ENCODE data around the gene ZNF555. TPM values are rescaled to one million over a fixed set of nuclear protein-coding genes. Genes with fewer than 3 reads are reported as not detected.

ZNF555 gene
- total and polyA plus RNA-seq, 2 of the 13 experiments (the other 11 are each of a cell fraction or from before 2014, with no cell fraction given), result 5.0 to 8.0 TPM

GRCh38 chr19:2798733-2799132, 42.5 kb upstream of the ZNF555 start:
- CTCF ChIA-PET (ENCODE audit: low intra/inter-chr PET ratio, low total read pairs), result no interaction called here

GRCh38 chr19:2799273-2800020, 41.8 kb upstream of the ZNF555 start:
- no peak overlapping the region for H3K4me3 ChIP-seq (replicated peaks in 1 of 3; ENCODE audit: insufficient read depth in 1 of 3, low read depth in 2 of 3, low read length in 3 of 3)
- H3K36me3 ChIP-seq (replicated peaks in 1 of 2; ENCODE audit: control insufficient read depth in 1 of 2, insufficient read depth in 2 of 2, low read length in 2 of 2), result peaks cover 33 to 77% of the 10 kb centered on the region in 2 experiments; a peak in 4 of 5 replicates
- DNase-seq (ENCODE audit: low spot score) (no peak), ATAC-seq (no peak), FAIRE-seq (no peak)
- no peaks in the 10 kb centered on the region for H3K27me3 ChIP-seq (ENCODE audit: control insufficient read depth in 1 of 2, insufficient read depth in 2 of 2, low read length in 2 of 2)
- in situ Hi-C loops (cut with HindIII; ENCODE audit: extremely low pct_ligation_motif_present, low pct_unique_long_range_greater_than_20kb), result no loop called here
- no peak overlapping the region for H3K27ac ChIP-seq (ENCODE audit: extremely low read length, insufficient read depth, low read length)
- no TSS peak for BruUV-seq (replicated peaks)
- no peak overlapping the region for H3K4me2 ChIP-seq (ENCODE audit: low read depth, low read length)
- 98% methylated on average over 40 of the region's 41 CpGs for WGBS (ENCODE audit: low lambda C conversion rate)
- H3K9me3 ChIP-seq (ENCODE audit: low read length), result no peaks in the 10 kb centered on the region
- intact Hi-C loops (cut with micrococcal nuclease; ENCODE audit: unreplicated experiment), result no loop called here
- H2AFZ ChIP-seq (ENCODE audit: low read length), result no peak overlapping the region
- H4K20me1 ChIP-seq (ENCODE audit: insufficient read depth, low read length), result no peaks in the 10 kb centered on the region
- H3K79me2 ChIP-seq (ENCODE audit: insufficient read depth, low read length), result no peaks in the 10 kb centered on the region
- no peak overlapping the region for H3K9ac ChIP-seq (ENCODE audit: insufficient read depth, low read depth, low read length)
- ChIA-PET CTCF (ENCODE audit: low intra/inter-chr PET ratio, low total read pairs) (no interaction called here), POLR2A (interaction anchor here (1.1 to 1.2 kb wide), 2 partner anchors 12 to 68 kb away, joined by 3 read pairs; partner anchors contain the start of gene ZNF556)
- H3K4me1 ChIP-seq (ENCODE audit: insufficient read depth, low read length), result no peaks in the 10 kb centered on the region
- peak; percentile 18 for TF ChIP-seq AGO2 (optimal IDR thresholded peaks at IDR 0.05; ENCODE audit: low read depth, low read length)
- TF ChIP-seq PHF20 (CRISPR knock-in tag; IDR thresholded peaks at IDR 0.05), result no peak

More at GRCh38 chr19:2798733-2799132, 42.5 kb upstream of the ZNF555 start:
- Histone ChIP-seq H3K27ac (ENCODE audit: extremely low read length, insufficient read depth, low read length) (no peak overlapping the region), H4K20me1 (ENCODE audit: insufficient read depth, low read length) (no peaks in the 10 kb centered on the region), H3K9me3 (ENCODE audit: low read length) (no peaks in the 10 kb centered on the region), H3K36me3 (replicated peaks in 1 of 2; ENCODE audit: control insufficient read depth in 1 of 2, insufficient read depth in 2 of 2, low read length in 2 of 2) (peaks cover 31 to 76% of the 10 kb centered on the region in 2 experiments; a peak in 4 of 5 replicates), H3K27me3 (ENCODE audit: control insufficient read depth in 1 of 2, insufficient read depth in 2 of 2, low read length in 2 of 2) (no peaks in the 10 kb centered on the region), H3K4me2 (ENCODE audit: low read depth, low read length) (no peak overlapping the region), H2AFZ (ENCODE audit: low read length) (no peak overlapping the region), H3K4me1 (ENCODE audit: insufficient read depth, low read length) (no peaks in the 10 kb centered on the region), H3K4me3 (replicated peaks in 1 of 3; ENCODE audit: insufficient read depth in 1 of 3, low read depth in 2 of 3, low read length in 3 of 3) (no peak overlapping the region), H3K79me2 (ENCODE audit: insufficient read depth, low read length) (no peaks in the 10 kb centered on the region), H3K9ac (ENCODE audit: insufficient read depth, low read depth, low read length) (no peak overlapping the region)
- DNase-seq (ENCODE audit: low spot score), result no peak
- BruUV-seq (replicated peaks), result no TSS peak
- TF ChIP-seq SNAPC2 (CRISPR knock-in tag; IDR thresholded peaks at IDR 0.05), result no peak
- peak; percentile 58; the same call in 1 of the 2 replicates for TF ChIP-seq ZBTB33 (CRISPR knock-in tag; IDR thresholded peaks at IDR 0.05)
- 87% methylated on average over 7 of the region's 7 CpGs for WGBS (ENCODE audit: low lambda C conversion rate)
- in situ Hi-C loops (cut with HindIII; ENCODE audit: extremely low pct_ligation_motif_present, low pct_unique_long_range_greater_than_20kb) (no loop called here), intact Hi-C loops (cut with micrococcal nuclease; ENCODE audit: unreplicated experiment) (no loop called here)
- POLR2A ChIA-PET, result interaction anchor here (1.2 kb wide), 1 partner anchor 12 kb away, joined by 3 read pairs; no protein-coding TSS in a partner anchor
- no peak for FAIRE-seq
- ATAC-seq, result no peak
